Smooth muscle cell (in vitro differentiated cells): ENCODE results near the gene IPP. TPM values are rescaled to one million over a fixed set of nuclear protein-coding genes. Genes with fewer than 3 reads are reported as not detected.
A peak's percentile ranks its signal among the peaks of the same experiment; 100 is the strongest.
"Not testable (repeated sequence)": the region's sequence is repeated elsewhere in the genome, so short reads cannot be mapped to it uniquely, and the experiment has no call there.

Experiments used
- DNase-seq: peaks from one replicate; lab custom pipeline; 2025; ENCODE audit not compliant: unreplicated experiment; lab: John Stamatoyannopoulos, UW
- H2AFZ ChIP-seq: fragments of 200-600 bp; sonication (generic); 2 replicates; pipeline ENCODE4 v1.6.0; 2016; ENCODE audit warnings: antibody characterized with exemption, low read depth, mild to moderate bottlenecking
- H3F3A ChIP-seq: fragments of 200-600 bp; sonication (generic); 2 replicates; pipeline ENCODE4 v1.6.0; 2017; ENCODE audit warnings: antibody characterized with exemption, low read depth
- H3K27ac ChIP-seq: fragments of 200-600 bp; sonication (generic); 2 replicates; pipeline ENCODE4 v1.5.1; 2016; ENCODE audit warnings: low read depth, mild to moderate bottlenecking
- H3K27me3 ChIP-seq: fragments of 200-600 bp; sonication (generic); 2 replicates; pipeline ENCODE4 v1.6.1; 2016; ENCODE audit warnings: low read depth, mild to moderate bottlenecking
- H3K36me3 ChIP-seq: fragments of 200-600 bp; sonication (generic); 2 replicates; pipeline ENCODE4 v1.5.1; 2016; ENCODE audit warnings: low read depth
- H3K4me1 ChIP-seq: fragments of 200-600 bp; sonication (generic); 2 replicates; pipeline ENCODE4 v1.5.1; 2016; ENCODE audit warnings: low read depth
- H3K4me2 ChIP-seq: fragments of 200-600 bp; sonication (generic); 2 replicates; pipeline ENCODE4 v1.6.0; 2016; ENCODE audit warnings: mild to moderate bottlenecking
- H3K4me3 ChIP-seq: fragments of 200-600 bp; sonication (generic); 2 replicates; pipeline ENCODE4 v1.5.1; 2016; ENCODE audit warnings: mild to moderate bottlenecking
- H3K79me2 ChIP-seq: fragments of 200-600 bp; sonication (generic); 2 replicates; pipeline ENCODE4 v1.6.0; 2016; ENCODE audit warnings: low read depth, mild to moderate bottlenecking
- H3K9ac ChIP-seq: fragments of 200-600 bp; sonication (generic); 2 replicates; pipeline ENCODE4 v1.6.0; 2016; ENCODE audit warnings: low read depth
- H3K9me3 ChIP-seq: fragments of 200-600 bp; sonication (generic); replicated peaks from 2 replicates; pipeline ENCODE4 v1.5.1; 2016; ENCODE audit warnings: low read depth
- H4K20me1 ChIP-seq: fragments of 200-600 bp; sonication (generic); 2 replicates; pipeline ENCODE4 v1.6.0; 2016; ENCODE audit warnings: low read depth
- CTCF ChIP-seq: fragments of 200-600 bp; sonication (generic); IDR thresholded peaks from 2 replicates; pipeline ENCODE4 v1.5.1; 2017; ENCODE audit warnings: borderline replicate concordance, mild to moderate bottlenecking, antibody characterized with exemption; ENCODE audit not compliant: insufficient read depth, poor library complexity, severe bottlenecking
- WGBS: methylation state at CpG from one replicate; pipeline ENCODE4 v1.1.7; 2016; ENCODE audit warnings: low lambda C conversion rate; 5-methylcytosine and 5-hydroxymethylcytosine counted together
- polyA plus RNA-seq: library from polyadenylated mRNA; unstranded; fragments of >200 nt; fragmentation: Nextera tagmentation; extraction: Ambion mirVana; gene quantifications from 2 replicates; pipeline ENCODE4 v1.2.1, GENCODE V29; 2016
- total RNA-seq: library from RNA; depleted of rRNA; stranded (reverse); fragments of >200 nt; gene quantifications from 2 replicates; pipeline ENCODE4 v1.2.3, GENCODE V29; 2014

The IPP gene
- total and polyA plus RNA-seq, 2 experiments from 2014 or later, result 9.9 to 14.8 TPM

- no peak overlapping the region for H3K4me2 ChIP-seq
- peak overlapping the region; percentile 27 for H3K27ac ChIP-seq
- H3K36me3 ChIP-seq, result no peaks in the 10 kb centered on the region
- H3K79me2 ChIP-seq, result peaks cover 100% of the 10 kb centered on the region
- no peaks in the 10 kb centered on the region for H3K27me3 ChIP-seq
- H3F3A ChIP-seq, result no peaks in the 10 kb centered on the region
- H3K9ac ChIP-seq, result no peak overlapping the region
- no peak for DNase-seq
- no peaks in the 10 kb centered on the region for H3K9me3 ChIP-seq
- 53% methylated on average over 3 of the region's 3 CpGs for WGBS
- peaks cover 21% of the 10 kb centered on the region for H3K4me1 ChIP-seq
- no peak overlapping the region for H3K4me3 ChIP-seq
- H2AFZ ChIP-seq, result no peak overlapping the region
- TF ChIP-seq CTCF, result no peak
- H4K20me1 ChIP-seq, result peaks cover 100% of the 10 kb centered on the region
Observed at GRCh38 chr1:45679123-45679522, 71.3 kb downstream of the IPP start.

DNA sequence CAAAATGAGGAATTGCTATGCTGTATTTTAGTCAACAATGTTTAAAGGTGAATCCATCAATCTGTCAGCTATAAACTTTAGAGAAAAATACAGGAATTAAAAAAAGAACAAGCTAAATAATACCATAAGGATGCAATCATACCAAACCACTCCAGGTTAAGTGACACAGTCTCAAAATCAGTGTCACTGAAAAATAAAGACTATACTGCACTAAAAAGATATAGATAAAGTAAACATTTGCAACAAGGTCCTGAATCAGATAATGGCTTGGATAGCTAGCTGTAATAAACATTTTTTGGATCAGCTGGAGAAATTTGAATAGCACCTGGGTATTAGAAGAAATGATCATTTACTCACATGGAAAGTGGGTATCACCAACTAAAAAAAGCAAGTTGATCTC lies 72.0 kb downstream of the IPP start:
- H3F3A ChIP-seq, result no peaks in the 10 kb centered on the region
- peaks cover 21% of the 10 kb centered on the region for H3K4me1 ChIP-seq
- no peaks in the 10 kb centered on the region for H3K9me3 ChIP-seq
- no peak overlapping the region for H2AFZ ChIP-seq
- no peak overlapping the region for H3K9ac ChIP-seq
- peaks cover 100% of the 10 kb centered on the region for H4K20me1 ChIP-seq
- no peaks in the 10 kb centered on the region for H3K36me3 ChIP-seq
- H3K27ac ChIP-seq, result peak overlapping the region; percentile 27
- H3K4me3 ChIP-seq, result no peak overlapping the region
- peaks cover 100% of the 10 kb centered on the region for H3K79me2 ChIP-seq
- TF ChIP-seq CTCF, result no peak
- H3K27me3 ChIP-seq, result no peaks in the 10 kb centered on the region
- H3K4me2 ChIP-seq, result peak overlapping the region; percentile 8
- DNase-seq, result no peak

- no peak for TF ChIP-seq CTCF
- Histone ChIP-seq H3F3A (no peaks in the 10 kb centered on the region), H3K9ac (no peak overlapping the region), H3K27me3 (no peaks in the 10 kb centered on the region), H3K9me3 (no peaks in the 10 kb centered on the region), H3K4me3 (no peak overlapping the region), H3K4me1 (peaks cover 20% of the 10 kb centered on the region), H4K20me1 (peaks cover 100% of the 10 kb centered on the region), H3K4me2 (peak overlapping the region; percentile 8), H2AFZ (no peak overlapping the region), H3K27ac (no peak overlapping the region), H3K36me3 (no peaks in the 10 kb centered on the region), H3K79me2 (peaks cover 100% of the 10 kb centered on the region)
- WGBS, result 57% methylated on average over 3 of the region's 3 CpGs
- no peak for DNase-seq
Observed at GRCh38 chr1:45677751-45678245, 72.7 kb downstream of the IPP start.

GRCh38 chr1:45676553-45676952 lies 73.9 kb downstream of the IPP start:
- not testable (repeated sequence) for H3K4me2 ChIP-seq, DNase-seq, H3K9ac ChIP-seq, H3K4me3 ChIP-seq, H3K36me3 ChIP-seq, H2AFZ ChIP-seq, H3K4me1 ChIP-seq, H3K9me3 ChIP-seq, H3K27ac ChIP-seq, H3F3A ChIP-seq, H3K27me3 ChIP-seq
- H3K79me2 ChIP-seq, result peaks cover 100% of the 10 kb centered on the region
- 89% methylated on average over 7 of the region's 7 CpGs for whole genome bisulfite sequencing
- H4K20me1 ChIP-seq, result peaks cover 100% of the 10 kb centered on the region
